HG03565 (cell line): ENCODE data around the gene RALBP1.

Source experiments
- ATAC-seq: cut with Tn5 transposase; IDR thresholded peaks from one replicate; pipeline ENCODE4 v1.9.1; 2021; ENCODE audit warnings: mild to moderate bottlenecking, moderate library complexity; ENCODE audit not compliant: unreplicated experiment

Gene RALBP1

GRCh38 chr18:9586814-9587213 lies 111.5 kb downstream of the RALBP1 start:
- no peak for ATAC-seq
